NCI-H1436 treated with DMSO at 0.1 percent for 48 hours (cell line): ENCODE data around the gene CACNA2D3.
"Not testable (repeated sequence)": the region's sequence is repeated elsewhere in the genome, so short reads cannot be mapped to it uniquely, and the experiment has no call there.

ENCODE experiments used
- DNase-seq: peaks from one replicate; lab custom pipeline; 2025; lab: John Stamatoyannopoulos, UW

Gene CACNA2D3

GRCh38 chr3:54631516-54632325 is 509.4 kb downstream of the CACNA2D3 start:
- DNase-seq: no peak

GRCh38 chr3:54632326-54632665 is 509.9 kb downstream of the CACNA2D3 start:
- DNase-seq: no peak

- no peak for DNase-seq
Observed at GRCh38 chr3:54632834-54633233, 510.5 kb downstream of the CACNA2D3 start.

- DNase-seq: no peak
Observed at GRCh38 chr3:54633444-54634121, 511.2 kb downstream of the CACNA2D3 start.

- DNase-seq: no peak
Observed at GRCh38 chr3:54634122-54634469, 511.7 kb downstream of the CACNA2D3 start.

- DNase-seq: not testable (repeated sequence)
Observed at GRCh38 chr3:54639790-54640372, 517.5 kb downstream of the CACNA2D3 start.

GRCh38 chr3:54641226-54642014 is 519.1 kb downstream of the CACNA2D3 start:
- no peak for DNase-seq

- no peak for DNase-seq
Observed at GRCh38 chr3:54642147-54642546, 519.8 kb downstream of the CACNA2D3 start.

GRCh38 chr3:54647721-54648120 is 525.4 kb downstream of the CACNA2D3 start:
- DNase-seq: no peak

- DNase-seq: no peak
Observed at GRCh38 chr3:54649551-54649950, 527.2 kb downstream of the CACNA2D3 start.

GRCh38 chr3:54653456-54654195 is 531.3 kb downstream of the CACNA2D3 start:
- no peak for DNase-seq

- no peak for DNase-seq
Observed at GRCh38 chr3:54654776-54655175, 532.4 kb downstream of the CACNA2D3 start.

GRCh38 chr3:54659347-54659746 is 537.0 kb downstream of the CACNA2D3 start:
- DNase-seq: no peak

GRCh38 chr3:54660714-54661132 is 538.4 kb downstream of the CACNA2D3 start:
- DNase-seq: no peak

GRCh38 chr3:54661151-54661550 is 538.8 kb downstream of the CACNA2D3 start:
- no peak for DNase-seq

- no peak for DNase-seq
Observed at GRCh38 chr3:54663501-54664011, 541.2 kb downstream of the CACNA2D3 start.

GRCh38 chr3:54665016-54665600 is 542.8 kb downstream of the CACNA2D3 start:
- DNase-seq: no peak

- DNase-seq: no peak
Observed at GRCh38 chr3:54668236-54668635, 545.9 kb downstream of the CACNA2D3 start.

- no peak for DNase-seq
Observed at GRCh38 chr3:54670201-54671000, 548.0 kb downstream of the CACNA2D3 start.

GRCh38 chr3:54671511-54671910 is 549.2 kb downstream of the CACNA2D3 start:
- no peak for DNase-seq
